ENCODE results near the gene TCF12.
"Not testable (repeated sequence)": the region's sequence is repeated elsewhere in the genome, so short reads cannot be mapped to it uniquely, and the experiment has no call there.

Gene TCF12

GRCh38 chr15:57097919-57098543, 179.6 kb downstream of the TCF12 start:
- DNase-seq = not testable (repeated sequence)

DNA sequence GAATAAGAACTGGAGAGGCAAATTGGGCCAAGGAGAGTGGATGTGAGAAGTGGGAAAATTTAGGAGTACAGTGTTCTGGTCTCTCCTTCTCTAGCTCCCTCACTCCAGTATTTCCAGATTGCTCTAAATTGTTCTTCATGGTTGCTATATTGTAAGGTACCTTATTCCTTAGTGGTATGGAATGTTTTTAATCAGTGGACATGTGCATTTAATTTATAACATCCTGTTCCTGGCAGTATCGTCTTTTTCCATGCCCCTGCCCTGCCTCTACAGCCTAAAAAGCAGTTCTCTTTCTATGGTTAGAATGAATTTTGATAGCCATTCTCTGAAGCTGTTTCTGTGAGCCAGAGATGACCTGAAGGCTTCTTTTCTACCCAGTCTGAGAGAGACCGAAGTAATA, 180.5 kb downstream of the TCF12 start:
- no peak for DNase-seq

- DNase-seq = no peak
Measured at GRCh38 chr15:57100136-57100539, 181.7 kb downstream of the TCF12 start.

GRCh38 chr15:57102858-57103257, 184.4 kb downstream of the TCF12 start:
- no peak for DNase-seq

- no peak for DNase-seq
Measured at GRCh38 chr15:57108296-57108695, 189.9 kb downstream of the TCF12 start.

DNA sequence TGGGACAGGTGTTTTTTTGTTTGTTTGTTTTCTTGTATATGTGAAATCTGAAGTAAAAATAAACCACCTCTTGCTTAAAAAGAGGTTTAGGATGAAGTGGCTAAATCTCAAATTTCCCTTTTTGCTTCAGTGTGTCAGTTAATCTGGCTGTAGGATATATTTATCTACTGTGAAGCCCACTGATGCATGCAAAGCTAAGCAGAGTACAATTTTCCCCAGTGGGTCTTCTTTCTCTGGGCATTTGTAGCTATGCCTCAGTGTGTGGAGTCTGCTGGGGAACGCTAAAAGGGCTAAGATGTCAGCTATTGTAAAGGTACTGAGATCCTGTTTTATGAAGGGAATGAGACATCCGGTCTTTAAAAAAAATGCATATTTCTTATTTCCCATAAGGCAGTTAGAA, 190.6 kb downstream of the TCF12 start:
- no peak for DNase-seq

GRCh38 chr15:57111002-57111401, 192.6 kb downstream of the TCF12 start:
- no peak for DNase-seq

- no peak for DNase-seq
Measured at GRCh38 chr15:57112178-57112577, 193.7 kb downstream of the TCF12 start.

DNA sequence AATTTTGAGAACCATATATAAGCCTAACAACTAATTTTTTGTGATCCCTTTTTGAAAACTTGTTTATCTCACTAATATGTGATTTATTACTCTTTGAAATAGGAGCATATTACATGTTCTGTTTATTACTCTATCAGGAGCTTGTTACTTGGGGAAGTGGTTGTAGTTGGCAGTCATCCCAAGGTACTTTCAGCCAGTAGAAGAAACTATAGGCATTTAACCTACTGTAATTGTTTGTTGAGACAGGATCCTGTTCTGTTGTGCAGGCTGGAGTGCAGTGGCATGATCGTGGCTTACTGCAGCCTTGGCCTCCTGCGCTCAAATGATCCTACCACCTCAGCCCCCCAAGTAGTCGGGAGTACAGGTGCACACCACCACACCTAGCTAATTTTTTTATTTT, 195.6 kb downstream of the TCF12 start:
- no peak for DNase-seq

GRCh38 chr15:57118013-57118799, 199.8 kb downstream of the TCF12 start:
- no peak for DNase-seq

DNA sequence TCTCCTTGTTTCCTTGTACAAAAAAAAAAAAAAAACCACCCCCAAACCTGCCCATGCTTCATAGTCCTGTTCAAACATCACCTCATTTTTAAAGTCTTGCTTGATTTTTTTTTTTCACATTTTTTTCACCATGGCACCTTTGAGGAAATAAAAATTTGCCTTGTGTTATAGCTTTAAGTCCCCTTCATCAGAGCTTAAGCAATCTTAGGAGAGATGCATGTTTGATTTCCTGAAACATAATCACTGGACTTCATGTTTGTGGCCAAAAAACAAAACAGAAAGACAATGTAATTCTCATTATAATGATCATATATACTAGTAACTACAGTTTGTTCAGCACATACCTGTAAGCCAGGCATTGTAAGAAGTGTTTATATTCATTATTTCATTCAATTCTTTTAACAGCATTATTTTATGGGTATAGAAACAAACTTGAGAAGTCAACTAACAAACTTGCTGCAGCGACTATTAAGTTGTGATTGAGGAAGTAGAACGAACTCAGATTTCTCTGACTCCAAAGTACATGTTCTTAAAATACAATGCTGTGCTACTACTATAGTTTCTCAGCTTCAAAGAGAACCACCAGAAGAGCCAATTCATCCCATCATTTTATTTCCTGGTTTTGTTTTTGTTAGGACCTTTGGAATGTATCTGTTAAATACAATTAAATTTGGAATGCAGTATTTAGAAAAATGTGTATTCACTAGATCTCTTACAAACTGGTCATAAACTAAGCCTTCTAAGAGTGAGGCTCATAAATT, 203.8 kb downstream of the TCF12 start:
- DNase-seq = no peak

GRCh38 chr15:57124036-57124435, 205.6 kb downstream of the TCF12 start:
- no peak for DNase-seq

DNA sequence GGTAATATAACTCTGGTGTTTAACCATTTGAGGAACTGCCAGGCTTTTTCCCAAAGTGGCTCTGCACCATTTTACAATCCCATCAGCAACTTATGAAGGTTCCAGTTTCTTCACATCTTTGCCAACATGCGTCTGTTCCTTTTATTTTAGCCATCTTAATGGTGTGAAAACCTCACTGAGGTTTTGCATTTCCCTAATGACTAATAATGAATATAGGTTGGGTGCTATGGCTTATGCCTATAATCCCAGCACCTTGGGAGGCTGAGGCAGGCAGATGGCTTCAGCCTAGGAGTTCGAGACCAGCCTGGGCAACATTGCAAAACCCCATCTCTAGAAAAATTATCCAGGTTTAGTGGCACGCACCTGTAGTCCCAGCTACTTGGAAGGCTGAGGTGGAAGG, 210.6 kb downstream of the TCF12 start:
- no peak for DNase-seq

DNA sequence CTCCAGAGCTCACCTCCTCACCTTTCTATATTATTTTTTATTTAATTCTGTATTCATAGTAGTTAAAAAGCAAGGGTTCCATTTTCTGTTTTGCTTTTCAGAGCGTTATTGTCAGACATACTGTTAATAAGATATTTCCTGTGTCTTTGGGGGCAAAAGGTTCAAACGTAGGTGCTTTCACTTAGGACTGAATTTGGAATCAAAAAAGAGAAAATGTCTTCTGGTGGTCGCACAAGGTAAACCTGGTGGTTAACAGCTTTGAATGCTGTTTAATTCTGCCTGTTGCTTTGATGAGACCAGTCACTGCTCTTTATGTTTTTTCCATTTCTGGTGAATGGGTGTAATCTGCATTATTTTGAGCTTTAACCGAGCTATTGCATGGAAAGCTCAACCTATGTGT, 212.5 kb downstream of the TCF12 start:
- DNase-seq = no peak

DNA sequence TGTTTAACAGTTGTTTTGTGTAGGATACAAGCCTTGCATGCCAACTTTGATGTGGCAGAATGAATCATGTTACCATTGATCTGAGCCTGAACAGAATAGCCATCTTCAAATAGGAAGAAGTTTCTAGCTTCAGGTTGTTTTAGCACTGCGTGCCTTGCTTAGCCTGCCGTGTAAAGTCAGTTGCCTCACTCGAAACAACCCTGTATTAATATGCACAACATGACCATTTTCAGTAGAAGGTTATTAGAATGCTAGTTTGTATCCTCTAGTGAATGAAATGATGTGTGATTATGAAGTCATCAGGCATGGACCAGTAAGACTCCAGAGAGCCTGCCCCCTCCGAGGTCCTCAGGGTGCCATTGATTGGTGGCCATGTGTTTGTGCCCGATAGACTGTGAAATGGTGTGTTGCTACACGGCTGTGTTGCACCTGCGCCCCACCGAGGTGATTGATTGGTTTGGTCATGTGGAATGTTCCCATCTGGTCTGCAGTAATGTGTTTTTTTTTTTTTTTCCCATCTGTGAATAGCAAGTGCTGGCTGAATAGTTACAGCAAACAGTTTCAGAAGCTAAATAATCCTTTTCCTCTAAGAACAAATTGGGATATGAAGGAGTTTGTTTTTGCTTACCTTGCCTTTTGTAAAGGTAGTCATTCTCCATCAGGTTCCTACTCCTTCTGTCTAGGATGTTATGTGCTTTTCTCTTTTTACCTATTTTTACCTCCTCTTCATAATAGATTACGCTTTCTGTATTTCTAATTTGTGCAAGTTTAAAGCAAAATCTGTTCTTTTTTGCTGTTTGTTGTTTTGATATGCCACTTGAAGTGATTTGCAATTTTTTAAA, 214.9 kb downstream of the TCF12 start:
- DNase-seq = no peak

DNA sequence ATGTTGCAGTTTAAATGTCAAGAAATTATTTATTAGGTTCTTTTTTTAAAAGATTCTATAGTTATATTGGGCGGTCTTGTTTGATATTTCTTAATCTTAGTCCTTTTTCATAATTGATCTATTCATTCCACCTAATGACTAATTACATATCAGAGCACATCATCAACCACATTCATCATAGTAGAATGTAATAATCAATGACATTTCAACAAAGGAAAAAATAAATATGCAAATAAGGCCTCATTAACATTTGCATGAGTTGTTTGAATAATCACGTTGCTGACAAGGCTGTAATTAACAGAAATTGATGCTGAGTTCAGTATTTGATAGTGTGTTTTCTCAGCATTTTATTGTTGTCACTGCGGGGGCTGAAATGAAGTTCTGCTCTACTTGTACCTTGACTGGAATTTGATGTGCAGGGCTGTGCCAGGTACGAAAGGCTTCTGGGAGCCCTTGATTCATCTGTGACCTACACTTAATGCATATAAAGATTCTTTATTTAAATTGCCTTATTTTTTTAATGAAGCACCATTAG, 215.7 kb downstream of the TCF12 start:
- no peak for DNase-seq

DNA sequence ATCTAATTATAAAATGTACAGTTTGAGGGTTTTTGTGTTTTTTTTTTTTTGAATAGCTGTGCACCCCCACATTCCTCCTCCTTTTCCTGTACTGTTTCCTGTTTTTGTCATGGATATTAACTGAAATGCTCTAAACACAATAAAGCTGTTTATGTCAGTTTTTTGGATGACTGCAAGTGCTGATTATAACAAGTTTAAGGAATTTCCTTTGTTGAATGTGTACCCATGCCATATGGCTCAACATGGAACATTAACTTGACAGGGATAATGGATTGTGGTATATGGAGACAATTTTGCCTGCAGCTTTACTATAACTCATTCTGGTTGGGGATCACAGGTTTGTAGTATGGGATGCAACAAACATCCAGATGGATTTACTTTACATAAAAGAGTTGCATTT, 216.4 kb downstream of the TCF12 start:
- no peak for DNase-seq

- DNase-seq = no peak
Measured at GRCh38 chr15:57135800-57136199, 217.4 kb downstream of the TCF12 start.

GRCh38 chr15:57138349-57138788, 219.9 kb downstream of the TCF12 start:
- DNase-seq = no peak

DNA sequence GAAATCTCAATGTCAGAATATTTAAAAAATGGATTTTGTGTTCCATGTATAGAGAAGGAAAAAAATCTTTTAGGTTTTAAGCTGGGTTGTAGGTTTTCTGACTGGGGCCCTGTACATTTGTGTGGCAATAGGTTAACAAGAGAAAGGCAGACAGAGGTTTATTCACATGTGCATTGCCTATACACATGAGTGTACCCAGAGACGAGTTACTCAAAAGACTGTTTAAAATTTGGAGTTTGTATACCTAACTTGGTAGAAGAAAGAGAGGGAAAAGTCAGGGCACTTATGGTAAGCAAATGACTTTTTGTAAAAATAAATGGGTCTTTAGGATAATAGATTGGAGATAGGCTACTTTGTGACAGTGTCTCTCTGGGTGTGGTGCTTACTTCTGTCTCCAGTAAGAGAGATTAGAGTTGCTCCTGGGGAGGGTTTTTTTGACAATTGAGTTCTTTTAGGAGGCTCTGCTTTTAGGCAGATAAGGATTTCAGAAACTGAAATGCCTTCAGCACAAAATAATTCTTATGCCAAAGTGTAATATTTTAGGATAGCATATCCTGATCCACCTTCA, 225.2 kb downstream of the TCF12 start:
- DNase-seq = no peak

DNA sequence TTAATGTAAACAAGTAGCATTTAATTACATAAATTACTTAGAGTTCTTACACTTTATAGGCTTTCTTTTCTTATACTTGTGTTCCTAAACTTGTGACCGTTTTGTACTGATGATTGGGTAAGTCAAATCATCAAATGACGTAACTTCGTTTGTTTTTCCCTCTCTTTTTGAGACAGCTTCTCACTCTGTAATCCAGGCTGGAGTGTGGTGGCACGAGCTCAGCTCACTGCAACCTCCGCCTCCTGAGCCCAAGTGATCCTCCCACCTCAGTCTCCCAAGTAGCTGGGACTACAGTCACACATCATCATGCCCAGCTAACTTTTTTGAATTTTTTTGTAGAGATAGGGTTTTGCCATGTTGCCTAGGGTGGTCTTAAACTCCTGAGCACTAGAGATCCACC, 226.0 kb downstream of the TCF12 start:
- no peak for DNase-seq

GRCh38 chr15:57146506-57147201, 228.2 kb downstream of the TCF12 start:
- no peak for DNase-seq

All from stimulated activated naive CD4-positive, alpha-beta T cell treated with Interleukin-2 at 50 U/mL for 16 hours (primary cell).